ENCODE results near the gene PCYT2. TPM values are rescaled to one million over a fixed set of nuclear protein-coding genes. Genes with fewer than 3 reads are reported as not detected.

Gene PCYT2
- total and polyA plus RNA-seq, 2 donors (not counting 3 experiments of a cell fraction or from before 2014, with no cell fraction given): 52.0 to 57.1 TPM

- peaks cover 2 to 8% of the 10 kb centered on the region in 2 experiments for H3K36me3 ChIP-seq (ENCODE audit: control insufficient read depth in 2 of 2, extremely low read depth in 1 of 2, insufficient read depth in 2 of 2, low read length in 2 of 2)
- no peak overlapping the region for H3K27ac ChIP-seq (ENCODE audit: insufficient read depth, low read depth, low read length)
- no peak overlapping the region for H2AFZ ChIP-seq (ENCODE audit: low read depth, low read length)
- intact Hi-C loops (cut with micrococcal nuclease): no loop called here
- dilution Hi-C loops (cut with MboI; ENCODE audit: extremely low pct_ligation_motif_present, low sequenced_read_pairs): no loop called here
- TF ChIP-seq FOS (IDR thresholded peaks at IDR 0.05; ENCODE audit: borderline replicate concordance, insufficient read depth, low read length): no peak
- no peak for TF ChIP-seq POLR2AphosphoS5 (IDR thresholded peaks at IDR 0.05; ENCODE audit: insufficient read depth, low read depth, low read length)
- no peak for TF ChIP-seq GATA2 (IDR thresholded peaks at IDR 0.05; ENCODE audit: insufficient read depth, insufficient read length, low read depth, low read length)
- TF ChIP-seq EZH2 (IDR thresholded peaks at IDR 0.05; ENCODE audit: borderline replicate concordance, low read depth, low read length, severe bottlenecking): peak; percentile 9
- no peak for TF ChIP-seq CTCF (IDR thresholded peaks at IDR 0.05; ENCODE audit: extremely low read depth in 1 of 2, insufficient read depth in 1 of 2, low read depth in 1 of 2, low read length in 2 of 2)
- TF ChIP-seq JUN (IDR thresholded peaks at IDR 0.05; ENCODE audit: borderline replicate concordance, insufficient read depth, insufficient read length, low read depth): no peak
- H3K4me1 ChIP-seq (ENCODE audit: control insufficient read depth, extremely low read depth, insufficient read depth, low read length): peaks cover 3% of the 10 kb centered on the region
- BruUV-seq (replicated peaks): no TSS peak
- POLR2A ChIA-PET: no interaction called here
- no peaks in the 10 kb centered on the region for H3K79me2 ChIP-seq (ENCODE audit: control insufficient read depth, insufficient read depth, low read length)
- H3K9me1 ChIP-seq (replicated peaks; ENCODE audit: control insufficient read depth, extremely low read depth, insufficient read depth, low read length): no peaks in the 10 kb centered on the region
- no peak overlapping the region for H3K4me3 ChIP-seq (replicated peaks in 1 of 3; ENCODE audit: insufficient read depth in 1 of 3, low read depth in 1 of 3, low read length in 3 of 3)
- H3K9me3 ChIP-seq (replicated peaks; ENCODE audit: control insufficient read depth, insufficient read depth, low read length): no peaks in the 10 kb centered on the region
- DNase-seq (ENCODE audit: low read depth, low spot score) (no peak), FAIRE-seq (no peak)
- no peaks in the 10 kb centered on the region for H3K27me3 ChIP-seq (ENCODE audit: control insufficient read depth in 2 of 2, insufficient read depth in 2 of 2, low read length in 2 of 2)
- H3K4me2 ChIP-seq (ENCODE audit: insufficient read depth, low read length): no peak overlapping the region
- H4K20me1 ChIP-seq (replicated peaks; ENCODE audit: control insufficient read depth, extremely low read depth, insufficient read depth, low read length): no peaks in the 10 kb centered on the region
- no peak overlapping the region for H3K9ac ChIP-seq (replicated peaks; ENCODE audit: extremely low read depth, insufficient read depth, low read length)
- CTCF ChIA-PET: interaction anchor here (0.7 kb wide), 1 partner anchor 128 kb away, joined by 3 read pairs; no protein-coding TSS in a partner anchor
These were observed 8.4 kb downstream of the PCYT2 start for GRCh38 chr17:81902653-81903414.

Data from endothelial cell of umbilical vein (primary cell).